HepG2 (cell line): Measurements from ENCODE around the gene HYOU1. TPM values are rescaled to one million over a fixed set of nuclear protein-coding genes. Genes with fewer than 3 reads are reported as not detected.

Source experiments
- ATAC-seq: fragments of 200-7000 bp; cut with Tn5 transposase; 3 replicates; pipeline ENCODE4 v1.9.1; 2020; ENCODE audit warnings: mild to moderate bottlenecking, moderate library complexity
- BruUV-seq: library from RNA; stranded (reverse); fragments of 400-500 nt; replicated peaks from 2 replicates; lab custom pipeline; 2021; lab: Mats Ljungman, UMichigan
- CTCF ChIA-PET: fragments of 300-600 bp; formaldehyde crosslinking; extraction: SDS; loops from one replicate; lab custom pipeline; 2021; ENCODE audit warnings: low total read pairs, inconsistent platforms, low intra/inter-chr PET ratio; lab: Yijun Ruan, JAX
- POLR2A ChIA-PET: fragments of 350-600 bp; sonication (Branson Sonifier 250); formaldehyde crosslinking; loops from one replicate; lab custom pipeline; 2020; ENCODE audit warnings: antibody characterized with exemption, inconsistent platforms; lab: Yijun Ruan, JAX
- DNase-seq: peaks from one replicate; pipeline ENCODE4 v3.0.0-alpha.2; 2015; ENCODE audit warnings: low spot score
- FAIRE-seq: peaks from 3 replicates; lab custom pipeline; 2011; peaks lifted over from hg19 to GRCh38; lab: Jason Lieb, UNC
- H2AFZ ChIP-seq: one replicate; pipeline ENCODE4 v1.6.1; 2011; ENCODE audit warnings: low read length, inconsistent platforms
- H3K27ac ChIP-seq: fragments of 300-600 bp; 3 replicates; pipeline ENCODE4 v1.8.0; 2011; ENCODE audit warnings: mixed run types, mild to moderate bottlenecking, mixed read lengths, low read length, inconsistent platforms; ENCODE audit not compliant: insufficient read depth; ENCODE audit errors: extremely low read length
- H3K27me3 ChIP-seq, 2 experiments: fragments of 200-600 bp in 1 of 2; 2 replicates in 1 of 2; 3 replicates in 1 of 2; pipeline versions ENCODE4 v1.6.0 to v1.8.0; 2011; ENCODE audit warnings: low read length in 2 of 2, mild to moderate bottlenecking in 2 of 2, moderate library complexity in 2 of 2, inconsistent platforms in 1 of 2; ENCODE audit not compliant: insufficient read depth in 2 of 2, control insufficient read depth in 1 of 2
- H3K36me3 ChIP-seq, 2 experiments: fragments of 200-600 bp in 1 of 2; replicated peaks in 1 of 2; 2 replicates in 1 of 2; 3 replicates in 1 of 2; pipeline versions ENCODE4 v1.5.1 to v1.8.0; 2011; ENCODE audit warnings: low read length in 2 of 2, inconsistent platforms in 1 of 2; ENCODE audit not compliant: insufficient read depth in 2 of 2, control insufficient read depth in 1 of 2
- H3K4me1 ChIP-seq: 2 replicates; pipeline ENCODE4 v1.5.1; 2012; ENCODE audit warnings: low read length, inconsistent platforms; ENCODE audit not compliant: insufficient read depth
- H3K4me2 ChIP-seq: 2 replicates; pipeline ENCODE4 v1.6.0; 2011; ENCODE audit warnings: low read depth, low read length, inconsistent platforms
- H3K4me3 ChIP-seq, 3 experiments: fragments of 200-600 bp in 1 of 3; sonication (generic), shearing (Covaris generic) in 1 of 3; replicated peaks in 1 of 3; 2 replicates each; pipeline ENCODE4 v1.5.1; 2011 to 2016; ENCODE audit warnings: low read length in 3 of 3, inconsistent platforms in 2 of 3, low read depth in 2 of 3, mild to moderate bottlenecking in 2 of 3, control low read depth in 1 of 3, mixed read lengths in 1 of 3; ENCODE audit not compliant: insufficient read depth in 1 of 3
- H3K79me2 ChIP-seq: one replicate; pipeline ENCODE4 v1.6.1; 2011; ENCODE audit warnings: low read length, inconsistent platforms; ENCODE audit not compliant: insufficient read depth
- H3K9ac ChIP-seq: 2 replicates; pipeline ENCODE4 v1.6.0; 2011; ENCODE audit warnings: mild to moderate bottlenecking, low read depth, low read length, inconsistent platforms; ENCODE audit not compliant: insufficient read depth
- H3K9me3 ChIP-seq: 2 replicates; pipeline ENCODE4 v1.5.1; 2012; ENCODE audit warnings: mild to moderate bottlenecking, low read length
- H4K20me1 ChIP-seq: 2 replicates; pipeline ENCODE4 v1.6.0; 2011; ENCODE audit warnings: inconsistent platforms, mild to moderate bottlenecking, low read length, moderate library complexity; ENCODE audit not compliant: insufficient read depth
- FOXO4 ChIP-seq: sonication (generic); formaldehyde crosslinking; conservative IDR thresholded peaks from 2 replicates; pipeline ENCODE4 v1.8.1; 2023; ENCODE audit warnings: missing genetic modification reagents
- HNRNPL ChIP-seq: fragments of 200-400 bp; formaldehyde crosslinking; IDR thresholded peaks from 2 replicates; pipeline ENCODE4 v1.6.1; 2017; ENCODE audit warnings: mild to moderate bottlenecking, low read depth, low read length
- IRX3 ChIP-seq: sonication (generic); formaldehyde crosslinking; IDR thresholded peaks from 2 replicates; pipeline ENCODE4 v1.8.1; 2023; ENCODE audit warnings: mild to moderate bottlenecking, low read depth, missing genetic modification reagents, borderline replicate concordance
- POLR2A ChIP-seq, 2 experiments: IDR thresholded peaks; 2 replicates each; pipeline ENCODE4 v1.6.1; 2011; ENCODE audit warnings: low read depth in 2 of 2, low read length in 2 of 2, mild to moderate bottlenecking in 1 of 2, moderate library complexity in 1 of 2; ENCODE audit not compliant: insufficient read depth in 1 of 2
- THRA ChIP-seq: sonication (generic); formaldehyde crosslinking; IDR thresholded peaks from 2 replicates; pipeline ENCODE4 v1.4.0; 2020; ENCODE audit warnings: missing genetic modification reagents, borderline replicate concordance
- ZBTB4 ChIP-seq: sonication (generic); formaldehyde crosslinking; IDR thresholded peaks from 2 replicates; pipeline ENCODE4 v1.4.0; 2020; ENCODE audit warnings: missing genetic modification reagents, mild to moderate bottlenecking, borderline replicate concordance
- ZMYM3 ChIP-seq: sonication (generic); formaldehyde crosslinking; IDR thresholded peaks from 2 replicates; pipeline ENCODE4 v1.5.1; 2020; ENCODE audit warnings: mild to moderate bottlenecking, missing genetic modification reagents
- ZNF318 ChIP-seq: sonication (generic); formaldehyde crosslinking; IDR thresholded peaks from 2 replicates; pipeline ENCODE4 v1.4.0; 2020; ENCODE audit warnings: mild to moderate bottlenecking, missing genetic modification reagents
- ZNF772 ChIP-seq: sonication (generic); formaldehyde crosslinking; IDR thresholded peaks from 2 replicates; pipeline ENCODE4 v1.5.0; 2020; ENCODE audit warnings: mild to moderate bottlenecking, missing genetic modification reagents
- WGBS: methylation state at CpG from one replicate; pipeline ENCODE4 v1.1.6; 2017; ENCODE audit warnings: low lambda C conversion rate; 5-methylcytosine and 5-hydroxymethylcytosine counted together
- in situ Hi-C: cut with HindIII; loops from 2 replicates; pipeline ENCODE4 v1.10.0; 2017; ENCODE audit warnings: low pct_unique_long_range_greater_than_20kb; ENCODE audit not compliant: extremely low pct_ligation_motif_present
- intact Hi-C: fragments of 100-400 bp; cut with micrococcal nuclease; formaldehyde crosslinking; loops from one replicate; pipeline ENCODE4 v1.10.0; 2022; ENCODE audit not compliant: unreplicated experiment
- polyA plus RNA-seq, 8 experiments: library from polyadenylated mRNA; depleted of rRNA in 3 of 8; stranded (reverse) in 7 of 8; unstranded in 1 of 8; fragments of >200 nt; fragmentation: Illumina TruSeq in 4 of 8; extraction: Trizol in 4 of 8; gene quantifications; 2 replicates each; pipeline versions ENCODE4 v1.2.1 to v1.2.3, GENCODE V29; 2011 to 2016; ENCODE audit warnings: low read depth in 4 of 8, missing spikeins in 1 of 8, mixed read lengths in 1 of 8; ENCODE audit not compliant: insufficient read depth in 1 of 8
- total RNA-seq, 5 experiments: library from RNA; depleted of rRNA; stranded (reverse); fragments of >200 nt; fragmentation: Illumina TruSeq; extraction: Trizol; gene quantifications; 2 replicates each; pipeline ENCODE4 v1.2.3, GENCODE V29; 2016; ENCODE audit warnings: low read depth in 1 of 5

Gene HYOU1
- total and polyA plus RNA-seq, 2 of the 13 experiments (the other 11 are each of a cell fraction or from before 2014, with no cell fraction given): 127 to 155 TPM

- CTCF ChIA-PET: no interaction called here
- ATAC-seq (no peak), FAIRE-seq (no peak), DNase-seq (no peak)
- Histone ChIP-seq H3K36me3 (peaks cover 4% of the 10 kb centered on the region in 2 experiments; a peak in 3 of 5 replicates), H3K4me3 (peak overlapping the region in 1 of 3 experiments; percentile 82; a peak in 2 of 6 replicates), H3K4me2 (peak overlapping the region; percentile 99), H3K9me3 (no peaks in the 10 kb centered on the region), H4K20me1 (peaks cover 5% of the 10 kb centered on the region; the same call in 1 of the 2 replicates), H3K79me2 (peaks cover 61% of the 10 kb centered on the region), H2AFZ (no peak overlapping the region), H3K27ac (peak overlapping the region; percentile 77), H3K4me1 (peaks cover 87% of the 10 kb centered on the region), H3K9ac (peak overlapping the region; percentile 77), H3K27me3 (no peaks in the 10 kb centered on the region; a peak in 1 of 5 replicates)
- POLR2A ChIA-PET: interaction anchor here (1.1 to 2.8 kb wide), 4 partner anchors 10 to 60 kb away, joined by 4 to 12 read pairs (median 8); partner anchors contain the start of genes CENATAC, HMBS and VPS11
- no TSS peak for BruUV-seq
- in situ Hi-C loops: no loop called here
- 85% methylated on average over 5 of the region's 5 CpGs for WGBS
- intact Hi-C loops: no loop called here
- TF ChIP-seq ZNF318: no peak
- 0 out of 2 replicates have a peak, but pooled peaks have one; percentile 14 for TF ChIP-seq FOXO4
- TF ChIP-seq ZBTB4 (CRISPR knock-in tag): no peak
- no peak for TF ChIP-seq THRA (CRISPR knock-in tag)
- TF ChIP-seq ZNF772 (CRISPR knock-in tag): 0 out of 2 replicates have a peak, but pooled peaks have one; percentile 16
- TF ChIP-seq POLR2A (IDR thresholded peaks at IDR 0.05; ENCODE audit: insufficient read depth in 1 of 2, low read depth in 2 of 2, low read length in 2 of 2): no peak
- 0 out of 2 replicates have a peak, but pooled peaks have one; percentile 5 for TF ChIP-seq HNRNPL
- 0 out of 2 replicates have a peak, but pooled peaks have one; percentile 9 for TF ChIP-seq IRX3 (CRISPR knock-in tag)
- TF ChIP-seq ZMYM3 (CRISPR knock-in tag): no peak
These were observed 31.5 kb downstream of the HYOU1 start for GRCh38 chr11:119025541-119025940.
